Heart right ventricle (tissue), 16 donors: ENCODE data around the gene MICALL2. TPM values are rescaled to one million over a fixed set of nuclear protein-coding genes. Genes with fewer than 3 reads are reported as not detected.

Source experiments
- ATAC-seq, 8 donors: fragments of 200-7000 bp; cut with Tn5 transposase; one replicate each; pipeline ENCODE4 v1.9.1; 2020; ENCODE audit warnings: mild to moderate bottlenecking in 8 of 8, moderate library complexity in 8 of 8, moderate number of reproducible peaks in 1 of 8
- DNase-seq, 2 donors: peaks; one replicate each; pipeline ENCODE4 v3.0.0-alpha.2; 2020
- H3K27ac ChIP-seq, 10 donors: fragments of 200-600 bp; sonication (generic) in 2 of 10; one replicate each; pipeline versions ENCODE4 v1.5.0 to v1.8.0; 2020 to 2022; ENCODE audit warnings: mild to moderate bottlenecking in 3 of 10
- H3K27me3 ChIP-seq, 7 donors: fragments of 200-600 bp; one replicate each; pipeline ENCODE4 v1.8.0; 2021 to 2022; ENCODE audit warnings: mild to moderate bottlenecking in 2 of 7
- H3K36me3 ChIP-seq, 9 donors: fragments of 200-600 bp; sonication (generic) in 1 of 9; one replicate each; pipeline versions ENCODE4 v1.5.0 to v1.8.0; 2020 to 2022; ENCODE audit warnings: mild to moderate bottlenecking in 2 of 9
- H3K4me1 ChIP-seq, 9 donors: fragments of 200-600 bp; sonication (generic) in 1 of 9; one replicate each; pipeline versions ENCODE4 v1.5.0 to v1.8.0; 2020 to 2022; ENCODE audit warnings: mild to moderate bottlenecking in 4 of 9
- H3K4me3 ChIP-seq, 10 donors: fragments of 200-600 bp; sonication (generic) in 2 of 10; one replicate each; pipeline versions ENCODE4 v1.5.0 to v1.8.0; 2020 to 2022; ENCODE audit warnings: mild to moderate bottlenecking in 7 of 10, moderate library complexity in 2 of 10
- H3K9me3 ChIP-seq, 11 donors: fragments of 200-600 bp in 10 of 11; sonication (generic) in 2 of 11; one replicate each; pipeline versions ENCODE4 v1.5.0 to v1.8.0; 2013 to 2022; ENCODE audit warnings: mild to moderate bottlenecking in 2 of 11, control low read depth in 1 of 11, moderate library complexity in 1 of 11
- CTCF ChIP-seq, 9 donors: fragments of 200-600 bp; sonication (generic) in 2 of 9; IDR thresholded peaks; one replicate each; pipeline versions ENCODE4 v1.5.0 to v1.8.0; 2021 to 2022; ENCODE audit warnings: antibody characterized with exemption in 9 of 9, mild to moderate bottlenecking in 5 of 9, moderate library complexity in 1 of 9
- WGBS, 2 donors: extraction: QIAGEN DNeasy Blood & Tissue Kit; methylation state at CpG; one replicate each; pipeline ENCODE4 v1.1.7; 2013; ENCODE audit warnings: inconsistent platforms in 1 of 2; 5-methylcytosine and 5-hydroxymethylcytosine counted together
- intact Hi-C, 10 donors: fragments of 100-400 bp; cut with DNase I; formaldehyde crosslinking; loops; one replicate each; pipeline versions ENCODE4 v1.11.1 to v1.14.2; 2022
- polyA plus RNA-seq, 2 donors: library from polyadenylated mRNA; stranded (reverse); fragments of 200-250 nt; gene quantifications; one replicate each; pipeline ENCODE4 v1.2.3, GENCODE V29; 2013
- total RNA-seq, 10 donors: library from RNA; stranded (reverse); fragmentation: NEBNext Ultra II Directional in 3 of 10; extraction: Animal tissue kit (Norgen Biotek cat#: 25700) in 3 of 10; gene quantifications; one replicate each; pipeline versions ENCODE4 v1.2.1 to v1.2.4, GENCODE V29; 2021 to 2023
- donor health status: Arrhythmogenic right ventricular cardiomyopathy.
- donor health status: ischemic (EF 13 %, LVEDD 7.1; RV severe dilation, severe dysfunction).
- donor health status: healthy with polysubstance abuse.
- donor health status: DM: no; HTN: yes; CAD: no.
- donor health status: DM: no; HTN: no; CAD: no.
- donor health status: ischemic (EF 25% LVEDD 6.9; RV normal size, moderate dysfunction).
- donor health status: ischemic (EF 25% LVEDD 5.7; RV mildly dilated, moderate dysfunction).
- donor health status: healthy.
- donor health status: DM: yes; HTN: yes; CAD: no.
- donor health status: Ischemic cardiomyopathy.
- donor health status: ischemic (EF 35%, LVEDD 5.7; RV mildly dilated, moderate dysfunction).
- donor health status: nonischemic (EF 11% LVEDD 7.7; RV severe dilation, severe dysfunction).
- donor health status: DM: yes; HTN: yes; CAD: no.
- donor health status: PGD.
- donor health status: ischemic (EF 29% LVEDD 5.4; RV normal size, mild dysfunction).
- donor health status: nonischemic (EF 23%, LVEDD 6.1; RV moderate dilation, normal function).

The MICALL2 gene
- total and polyA plus RNA-seq, 12 donors = 4.6 to 38.3 (median 8.7) TPM

- no peak for DNase-seq
These were observed 39.4 kb upstream of the MICALL2 start for GRCh38 chr7:1498370-1499305.

GRCh38 chr7:1497293-1497927 is 38.1 kb upstream of the MICALL2 start:
- Histone ChIP-seq H3K9me3 (no peaks in the 10 kb centered on the region), H3K4me1 (peaks cover 0 to 11% (median 4%) of the 10 kb centered on the region in 9 donors), H3K4me3 (no peak overlapping the region), H3K36me3 (peaks cover 0 to 98% (median 50%) of the 10 kb centered on the region in 9 donors), H3K27me3 (no peaks in the 10 kb centered on the region), H3K27ac (no peak overlapping the region)
- 94 to 95% methylated on average over 37 of the region's 37 CpGs for WGBS, 2 donors
- TF ChIP-seq CTCF (IDR thresholded peaks at IDR 0.05) = no peak
- DNase-seq (no peak), ATAC-seq (no peak)
- intact Hi-C loops = no loop called here

More at GRCh38 chr7:1498370-1499305, 39.4 kb upstream of the MICALL2 start:
- TF ChIP-seq CTCF (IDR thresholded peaks at IDR 0.05) = no peak
- ATAC-seq = no peak
- Histone ChIP-seq H3K4me1 (peaks cover 10 to 23% (median 16%) of the 10 kb centered on the region in 9 donors), H3K27ac (no peak overlapping the region), H3K4me3 (no peak overlapping the region), H3K9me3 (no peaks in the 10 kb centered on the region), H3K27me3 (no peaks in the 10 kb centered on the region), H3K36me3 (peaks cover 0 to 95% (median 40%) of the 10 kb centered on the region in 9 donors)
- intact Hi-C loops = no loop called here
- WGBS, 2 donors = 95 to 97% methylated on average over 56 to 62 of the region's 62 CpGs

- no peak for DNase-seq
- H3K4me1 ChIP-seq = peaks cover 0 to 5% (median 0%) of the 10 kb centered on the region in 9 donors
- H3K4me3 ChIP-seq = no peak overlapping the region
- no peak overlapping the region for H3K27ac ChIP-seq
- no peaks in the 10 kb centered on the region for H3K9me3 ChIP-seq
- peaks cover 0 to 98% (median 57%) of the 10 kb centered on the region in 9 donors for H3K36me3 ChIP-seq
- 92 to 95% methylated on average over 32 to 33 of the region's 33 CpGs for WGBS, 2 donors
- intact Hi-C loops = no loop called here
- TF ChIP-seq CTCF (IDR thresholded peaks at IDR 0.05) = no peak
- H3K27me3 ChIP-seq = no peaks in the 10 kb centered on the region
- no peak for ATAC-seq
These were observed 37.4 kb upstream of the MICALL2 start for GRCh38 chr7:1496531-1497292.
